B cell (primary cell): Measurements from ENCODE around the gene FAM217A.

ENCODE experiments used
- CTCF ChIP-seq: fragments of 200-600 bp; IDR thresholded peaks from one replicate; pipeline ENCODE4 v1.8.0; 2022; ENCODE audit warnings: antibody characterized with exemption, mild to moderate bottlenecking
- EZH2 ChIP-seq: IDR thresholded peaks from 2 replicates; pipeline ENCODE4 v1.6.1; 2012; ENCODE audit warnings: borderline replicate concordance, low read depth, mild to moderate bottlenecking, moderate library complexity, low read length; ENCODE audit not compliant: insufficient read depth, poor library complexity, severe bottlenecking

- TF ChIP-seq CTCF = no peak
- TF ChIP-seq EZH2 = no peak
These were observed 56.9 kb downstream of the FAM217A start for GRCh38 chr6:4021854-4022695.
